HepG2 (cell line): ENCODE measurements around the gene AMOTL2. TPM values are rescaled to one million over a fixed set of nuclear protein-coding genes. Genes with fewer than 3 reads are reported as not detected.

Experiments
- CC2D1A ChIP-seq: sonication (generic); formaldehyde crosslinking; IDR thresholded peaks from 2 replicates; pipeline ENCODE4 v1.8.1; 2023; ENCODE audit warnings: mild to moderate bottlenecking, missing genetic modification reagents
- FOXA1 ChIP-seq, 2 experiments: fragments of 450-650 bp in 1 of 2; sonication (generic) in 1 of 2; formaldehyde crosslinking in 1 of 2; IDR thresholded peaks; 2 replicates each; pipeline versions ENCODE4 v1.4.0 to v1.6.1; 2016 to 2020; ENCODE audit warnings: missing genetic modification reagents in 1 of 2
- RBAK ChIP-seq: sonication (generic); formaldehyde crosslinking; IDR thresholded peaks from 2 replicates; pipeline ENCODE4 v1.5.1; 2020; ENCODE audit warnings: mild to moderate bottlenecking, missing genetic modification reagents
- RORA ChIP-seq: sonication (generic); formaldehyde crosslinking; IDR thresholded peaks from 2 replicates; pipeline ENCODE4 v1.5.0; 2020; ENCODE audit warnings: mild to moderate bottlenecking, missing genetic modification reagents, moderate library complexity
- RXRB ChIP-seq: IDR thresholded peaks from 2 replicates; pipeline ENCODE4 v1.6.1; 2016; ENCODE audit warnings: borderline replicate concordance, missing genetic modification reagents, missing compliant biosample characterization
- SP2 ChIP-seq: sonication (generic); formaldehyde crosslinking; IDR thresholded peaks from 2 replicates; pipeline ENCODE4 v1.5.1; 2020; ENCODE audit warnings: mild to moderate bottlenecking, missing genetic modification reagents
- ZBTB20 ChIP-seq: sonication (generic); formaldehyde crosslinking; IDR thresholded peaks from 2 replicates; pipeline ENCODE4 v1.8.1; 2023; ENCODE audit warnings: missing genetic modification reagents, low read depth, mild to moderate bottlenecking, borderline replicate concordance
- ZNF263 ChIP-seq: sonication (generic); formaldehyde crosslinking; IDR thresholded peaks from 2 replicates; pipeline ENCODE4 v1.4.0; 2020; ENCODE audit warnings: missing genetic modification reagents
- ZNF30 ChIP-seq: sonication (generic); formaldehyde crosslinking; IDR thresholded peaks from 2 replicates; pipeline ENCODE4 v1.5.0; 2020; ENCODE audit warnings: mild to moderate bottlenecking, missing genetic modification reagents
- ZNF615 ChIP-seq: sonication (generic); formaldehyde crosslinking; IDR thresholded peaks from 2 replicates; pipeline ENCODE4 v1.5.0; 2020; ENCODE audit warnings: mild to moderate bottlenecking, missing genetic modification reagents, borderline replicate concordance
- polyA plus RNA-seq, 8 experiments: library from polyadenylated mRNA; depleted of rRNA in 3 of 8; stranded (reverse) in 7 of 8; unstranded in 1 of 8; fragments of >200 nt; fragmentation: Illumina TruSeq in 4 of 8; extraction: Trizol in 4 of 8; gene quantifications; 2 replicates each; pipeline versions ENCODE4 v1.2.1 to v1.2.3, GENCODE V29; 2011 to 2016; ENCODE audit warnings: low read depth in 4 of 8, missing spikeins in 1 of 8, mixed read lengths in 1 of 8; ENCODE audit not compliant: insufficient read depth in 1 of 8
- total RNA-seq, 5 experiments: library from RNA; depleted of rRNA; stranded (reverse); fragments of >200 nt; fragmentation: Illumina TruSeq; extraction: Trizol; gene quantifications; 2 replicates each; pipeline ENCODE4 v1.2.3, GENCODE V29; 2016; ENCODE audit warnings: low read depth in 1 of 5
- TF ChIP-seq, protein P1 (sequence below): fragments of 450-650 bp; IDR thresholded peaks from 2 replicates; pipeline ENCODE4 v1.6.1; 2017; ENCODE audit warnings: mild to moderate bottlenecking
- TF ChIP-seq, protein P2 (sequence below): sonication (generic); formaldehyde crosslinking; conservative IDR thresholded peaks from 2 replicates; pipeline ENCODE4 v1.4.0; 2020; ENCODE audit warnings: missing genetic modification reagents
- TF ChIP-seq, protein P3 (sequence below): sonication (generic); formaldehyde crosslinking; IDR thresholded peaks from 2 replicates; pipeline ENCODE4 v1.4.0; 2020; ENCODE audit warnings: missing genetic modification reagents
- TF ChIP-seq, protein P4 (sequence below): sonication (generic); formaldehyde crosslinking; IDR thresholded peaks from 2 replicates; pipeline ENCODE4 v1.5.1; 2020; ENCODE audit warnings: mild to moderate bottlenecking, moderate library complexity, missing genetic modification reagents
- TF ChIP-seq, protein P5 (sequence below): sonication (generic); formaldehyde crosslinking; IDR thresholded peaks from 2 replicates; pipeline ENCODE4 v1.8.0; 2022; ENCODE audit warnings: mild to moderate bottlenecking, missing genetic modification reagents, borderline replicate concordance
- TF ChIP-seq, protein P6 (sequence below): sonication (generic); formaldehyde crosslinking; IDR thresholded peaks from 2 replicates; pipeline ENCODE4 v1.5.0; 2020; ENCODE audit warnings: missing genetic modification reagents, mild to moderate bottlenecking, borderline replicate concordance

Gene AMOTL2
- total and polyA plus RNA-seq, 2 of the 13 experiments (the other 11 are each of a cell fraction or from before 2014, with no cell fraction given): 17.3 to 18.5 TPM

DNA sequence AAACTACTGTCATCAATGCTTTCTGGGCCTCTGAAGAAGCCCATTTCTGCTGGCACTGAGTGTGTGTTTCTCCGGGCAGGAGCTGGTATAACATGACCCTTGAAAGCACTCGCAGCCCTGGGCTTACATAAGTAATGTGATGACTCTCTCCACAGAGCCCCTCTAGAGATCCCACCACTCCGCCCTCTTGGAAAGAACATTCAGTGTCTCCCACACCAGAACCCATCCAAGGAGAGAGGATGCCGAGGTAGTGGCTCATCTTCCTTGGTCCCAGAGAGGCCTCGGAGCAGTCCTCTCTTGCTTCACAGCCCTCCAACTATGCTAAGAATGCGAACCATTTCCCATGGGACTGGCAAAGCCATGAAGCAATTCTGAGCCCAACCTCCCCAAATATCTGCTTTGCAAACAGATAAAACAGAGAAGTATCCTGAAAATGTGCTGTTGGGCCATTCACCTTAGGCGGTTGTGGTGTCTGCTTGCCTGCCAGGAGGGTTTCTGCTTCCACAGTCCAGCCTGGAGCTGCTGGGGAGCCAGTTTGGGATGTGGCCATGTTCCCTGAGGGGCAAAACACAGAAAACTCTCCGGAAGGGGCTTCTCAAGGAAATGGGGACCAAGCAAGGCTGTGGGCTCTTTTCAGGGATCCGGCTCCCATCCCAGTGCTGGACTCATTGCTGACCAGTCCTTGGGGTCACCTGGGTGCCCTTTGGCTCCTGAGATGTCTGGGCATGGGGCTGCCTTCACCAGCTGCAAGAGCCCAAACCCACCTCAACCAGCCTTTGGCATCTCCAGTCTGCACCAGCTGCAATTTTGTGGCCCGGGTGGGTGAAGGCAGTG is 47.3 kb downstream of the AMOTL2 start (continued):
- TF ChIP-seq, protein P1, sequence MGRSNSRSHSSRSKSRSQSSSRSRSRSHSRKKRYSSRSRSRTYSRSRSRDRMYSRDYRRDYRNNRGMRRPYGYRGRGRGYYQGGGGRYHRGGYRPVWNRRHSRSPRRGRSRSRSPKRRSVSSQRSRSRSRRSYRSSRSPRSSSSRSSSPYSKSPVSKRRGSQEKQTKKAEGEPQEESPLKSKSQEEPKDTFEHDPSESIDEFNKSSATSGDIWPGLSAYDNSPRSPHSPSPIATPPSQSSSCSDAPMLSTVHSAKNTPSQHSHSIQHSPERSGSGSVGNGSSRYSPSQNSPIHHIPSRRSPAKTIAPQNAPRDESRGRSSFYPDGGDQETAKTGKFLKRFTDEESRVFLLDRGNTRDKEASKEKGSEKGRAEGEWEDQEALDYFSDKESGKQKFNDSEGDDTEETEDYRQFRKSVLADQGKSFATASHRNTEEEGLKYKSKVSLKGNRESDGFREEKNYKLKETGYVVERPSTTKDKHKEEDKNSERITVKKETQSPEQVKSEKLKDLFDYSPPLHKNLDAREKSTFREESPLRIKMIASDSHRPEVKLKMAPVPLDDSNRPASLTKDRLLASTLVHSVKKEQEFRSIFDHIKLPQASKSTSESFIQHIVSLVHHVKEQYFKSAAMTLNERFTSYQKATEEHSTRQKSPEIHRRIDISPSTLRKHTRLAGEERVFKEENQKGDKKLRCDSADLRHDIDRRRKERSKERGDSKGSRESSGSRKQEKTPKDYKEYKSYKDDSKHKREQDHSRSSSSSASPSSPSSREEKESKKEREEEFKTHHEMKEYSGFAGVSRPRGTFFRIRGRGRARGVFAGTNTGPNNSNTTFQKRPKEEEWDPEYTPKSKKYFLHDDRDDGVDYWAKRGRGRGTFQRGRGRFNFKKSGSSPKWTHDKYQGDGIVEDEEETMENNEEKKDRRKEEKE: no peak
- TF ChIP-seq ZNF30 (CRISPR knock-in tag): no peak
- TF ChIP-seq ZNF615 (CRISPR knock-in tag): no peak
- TF ChIP-seq, protein P2, sequence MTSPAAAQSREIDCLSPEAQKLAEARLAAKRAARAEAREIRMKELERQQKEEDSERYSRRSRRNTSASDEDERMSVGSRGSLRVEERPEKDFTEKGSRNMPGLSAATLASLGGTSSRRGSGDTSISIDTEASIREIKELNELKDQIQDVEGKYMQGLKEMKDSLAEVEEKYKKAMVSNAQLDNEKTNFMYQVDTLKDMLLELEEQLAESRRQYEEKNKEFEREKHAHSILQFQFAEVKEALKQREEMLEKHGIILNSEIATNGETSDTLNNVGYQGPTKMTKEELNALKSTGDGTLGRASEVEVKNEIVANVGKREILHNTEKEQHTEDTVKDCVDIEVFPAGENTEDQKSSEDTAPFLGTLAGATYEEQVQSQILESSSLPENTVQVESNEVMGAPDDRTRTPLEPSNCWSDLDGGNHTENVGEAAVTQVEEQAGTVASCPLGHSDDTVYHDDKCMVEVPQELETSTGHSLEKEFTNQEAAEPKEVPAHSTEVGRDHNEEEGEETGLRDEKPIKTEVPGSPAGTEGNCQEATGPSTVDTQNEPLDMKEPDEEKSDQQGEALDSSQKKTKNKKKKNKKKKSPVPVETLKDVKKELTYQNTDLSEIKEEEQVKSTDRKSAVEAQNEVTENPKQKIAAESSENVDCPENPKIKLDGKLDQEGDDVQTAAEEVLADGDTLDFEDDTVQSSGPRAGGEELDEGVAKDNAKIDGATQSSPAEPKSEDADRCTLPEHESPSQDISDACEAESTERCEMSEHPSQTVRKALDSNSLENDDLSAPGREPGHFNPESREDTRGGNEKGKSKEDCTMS (CRISPR knock-in tag): no peak
- TF ChIP-seq RBAK (CRISPR knock-in tag): no peak
- TF ChIP-seq, protein P3, sequence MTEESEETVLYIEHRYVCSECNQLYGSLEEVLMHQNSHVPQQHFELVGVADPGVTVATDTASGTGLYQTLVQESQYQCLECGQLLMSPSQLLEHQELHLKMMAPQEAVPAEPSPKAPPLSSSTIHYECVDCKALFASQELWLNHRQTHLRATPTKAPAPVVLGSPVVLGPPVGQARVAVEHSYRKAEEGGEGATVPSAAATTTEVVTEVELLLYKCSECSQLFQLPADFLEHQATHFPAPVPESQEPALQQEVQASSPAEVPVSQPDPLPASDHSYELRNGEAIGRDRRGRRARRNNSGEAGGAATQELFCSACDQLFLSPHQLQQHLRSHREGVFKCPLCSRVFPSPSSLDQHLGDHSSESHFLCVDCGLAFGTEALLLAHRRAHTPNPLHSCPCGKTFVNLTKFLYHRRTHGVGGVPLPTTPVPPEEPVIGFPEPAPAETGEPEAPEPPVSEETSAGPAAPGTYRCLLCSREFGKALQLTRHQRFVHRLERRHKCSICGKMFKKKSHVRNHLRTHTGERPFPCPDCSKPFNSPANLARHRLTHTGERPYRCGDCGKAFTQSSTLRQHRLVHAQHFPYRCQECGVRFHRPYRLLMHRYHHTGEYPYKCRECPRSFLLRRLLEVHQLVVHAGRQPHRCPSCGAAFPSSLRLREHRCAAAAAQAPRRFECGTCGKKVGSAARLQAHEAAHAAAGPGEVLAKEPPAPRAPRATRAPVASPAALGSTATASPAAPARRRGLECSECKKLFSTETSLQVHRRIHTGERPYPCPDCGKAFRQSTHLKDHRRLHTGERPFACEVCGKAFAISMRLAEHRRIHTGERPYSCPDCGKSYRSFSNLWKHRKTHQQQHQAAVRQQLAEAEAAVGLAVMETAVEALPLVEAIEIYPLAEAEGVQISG (CRISPR knock-in tag): peak; percentile 46; the same call in 1 of the 2 replicates
- TF ChIP-seq CC2D1A (CRISPR knock-in tag): no peak
- peak; percentile 50; the same call in 1 of the 2 replicates for TF ChIP-seq ZNF263 (CRISPR knock-in tag)
- peak; percentile 53; the same call in 1 of the 2 replicates for TF ChIP-seq RXRB
- no peak for TF ChIP-seq ZBTB20 (CRISPR knock-in tag)
- no peak for TF ChIP-seq SP2 (CRISPR knock-in tag)
- no peak for TF ChIP-seq FOXA1 (IDR thresholded peaks at IDR 0.05)
- peak; percentile 50 for TF ChIP-seq FOXA1 (CRISPR knock-in tag; IDR thresholded peaks at IDR 0.05)
- TF ChIP-seq, protein P4, sequence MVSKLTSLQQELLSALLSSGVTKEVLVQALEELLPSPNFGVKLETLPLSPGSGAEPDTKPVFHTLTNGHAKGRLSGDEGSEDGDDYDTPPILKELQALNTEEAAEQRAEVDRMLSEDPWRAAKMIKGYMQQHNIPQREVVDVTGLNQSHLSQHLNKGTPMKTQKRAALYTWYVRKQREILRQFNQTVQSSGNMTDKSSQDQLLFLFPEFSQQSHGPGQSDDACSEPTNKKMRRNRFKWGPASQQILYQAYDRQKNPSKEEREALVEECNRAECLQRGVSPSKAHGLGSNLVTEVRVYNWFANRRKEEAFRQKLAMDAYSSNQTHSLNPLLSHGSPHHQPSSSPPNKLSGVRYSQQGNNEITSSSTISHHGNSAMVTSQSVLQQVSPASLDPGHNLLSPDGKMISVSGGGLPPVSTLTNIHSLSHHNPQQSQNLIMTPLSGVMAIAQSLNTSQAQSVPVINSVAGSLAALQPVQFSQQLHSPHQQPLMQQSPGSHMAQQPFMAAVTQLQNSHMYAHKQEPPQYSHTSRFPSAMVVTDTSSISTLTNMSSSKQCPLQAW (CRISPR knock-in tag): no peak
- TF ChIP-seq, protein P5, sequence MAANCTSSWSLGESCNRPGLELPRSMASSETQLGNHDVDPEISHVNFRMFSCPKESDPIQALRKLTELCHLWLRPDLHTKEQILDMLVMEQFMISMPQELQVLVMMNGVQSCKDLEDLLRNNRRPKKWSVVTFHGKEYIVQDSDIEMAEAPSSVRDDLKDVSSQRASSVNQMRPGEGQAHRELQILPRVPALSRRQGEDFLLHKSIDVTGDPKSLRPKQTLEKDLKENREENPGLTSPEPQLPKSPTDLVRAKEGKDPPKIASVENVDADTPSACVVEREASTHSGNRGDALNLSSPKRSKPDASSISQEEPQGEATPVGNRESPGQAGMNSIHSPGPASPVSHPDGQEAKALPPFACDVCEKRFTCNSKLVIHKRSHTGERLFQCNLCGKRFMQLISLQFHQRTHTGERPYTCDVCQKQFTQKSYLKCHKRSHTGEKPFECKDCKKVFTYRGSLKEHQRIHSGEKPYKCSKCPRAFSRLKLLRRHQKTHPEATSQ (CRISPR knock-in tag): peak; percentile 79; the same call in 1 of the 2 replicates
- TF ChIP-seq, protein P6, sequence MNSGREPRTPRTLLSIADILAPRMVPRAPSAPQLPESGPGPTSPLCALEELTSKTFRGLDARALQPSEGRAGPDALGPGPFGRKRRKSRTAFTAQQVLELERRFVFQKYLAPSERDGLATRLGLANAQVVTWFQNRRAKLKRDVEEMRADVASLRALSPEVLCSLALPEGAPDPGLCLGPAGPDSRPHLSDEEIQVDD: no peak
- no peak for TF ChIP-seq RORA (CRISPR knock-in tag)
